AG09309 (cell line): ENCODE results near the gene PALB2.

Experiments
- DNase-seq: peaks from one replicate; pipeline ENCODE4 v3.0.0-alpha.2; 2010; ENCODE audit warnings: low read depth
- H3K4me3 ChIP-seq: 2 replicates; pipeline ENCODE4 v1.5.1; 2011; ENCODE audit warnings: mild to moderate bottlenecking, low read depth, low read length, moderate library complexity; ENCODE audit not compliant: control insufficient read depth
- CTCF ChIP-seq: IDR thresholded peaks from 2 replicates; pipeline ENCODE4 v1.5.1; 2011; ENCODE audit warnings: mild to moderate bottlenecking, low read depth, low read length, inconsistent platforms; ENCODE audit not compliant: insufficient read depth, control insufficient read depth; ENCODE audit errors: missing control alignments

The PALB2 gene

DNA sequence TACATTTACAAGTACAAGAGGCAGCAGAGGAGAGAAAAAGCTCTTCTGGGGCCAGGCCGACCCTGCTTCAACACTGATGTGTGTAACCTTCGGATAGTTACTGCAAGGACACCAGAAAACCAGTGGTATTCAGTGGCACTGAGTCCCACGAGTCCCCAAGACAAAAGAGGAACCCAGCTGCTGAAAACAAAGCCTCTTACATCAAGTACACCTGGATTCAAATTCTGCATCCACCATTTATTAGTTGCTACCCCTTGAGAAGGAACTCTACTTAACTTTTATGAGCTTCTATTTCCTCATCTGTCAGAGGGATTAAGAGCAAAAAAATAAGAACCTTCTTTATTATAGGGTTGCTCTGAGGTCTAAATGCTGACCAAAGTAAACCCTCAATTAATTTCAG lies 86.6 kb downstream of the PALB2 start:
- no peak overlapping the region for H3K4me3 ChIP-seq
- no peak for TF ChIP-seq CTCF
- no peak for DNase-seq
